SIG-M5 treated with dmso at 0.1 percent for 504 hours (cell line): ENCODE measurements around the gene DERA.
"Not testable (repeated sequence)": the region's sequence is repeated elsewhere in the genome, so short reads cannot be mapped to it uniquely, and the experiment has no call there.

ENCODE experiments used
- DNase-seq: peaks from one replicate; lab custom pipeline; 2025; ENCODE audit not compliant: unreplicated experiment; lab: John Stamatoyannopoulos, UW

DERA gene

DNA sequence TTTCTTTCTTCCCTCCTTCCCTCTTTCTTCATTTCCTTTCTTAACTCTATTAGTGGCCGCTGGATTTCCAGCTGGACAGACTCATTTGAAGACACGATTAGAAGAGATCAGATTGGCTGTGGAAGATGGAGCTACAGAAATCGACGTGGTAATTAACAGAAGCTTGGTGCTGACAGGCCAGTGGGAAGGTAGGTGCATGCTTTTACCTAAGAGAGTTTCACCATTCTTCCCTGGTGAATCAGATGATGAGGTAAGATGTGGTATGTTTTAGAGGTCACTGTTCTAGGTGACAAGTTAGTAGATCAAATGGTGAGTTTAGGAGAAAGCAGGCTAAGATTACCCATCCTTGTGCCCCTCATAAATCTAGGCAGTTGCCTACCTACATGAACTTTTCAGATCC lies 51.6 kb downstream of the DERA start:
- no peak for DNase-seq

DNA sequence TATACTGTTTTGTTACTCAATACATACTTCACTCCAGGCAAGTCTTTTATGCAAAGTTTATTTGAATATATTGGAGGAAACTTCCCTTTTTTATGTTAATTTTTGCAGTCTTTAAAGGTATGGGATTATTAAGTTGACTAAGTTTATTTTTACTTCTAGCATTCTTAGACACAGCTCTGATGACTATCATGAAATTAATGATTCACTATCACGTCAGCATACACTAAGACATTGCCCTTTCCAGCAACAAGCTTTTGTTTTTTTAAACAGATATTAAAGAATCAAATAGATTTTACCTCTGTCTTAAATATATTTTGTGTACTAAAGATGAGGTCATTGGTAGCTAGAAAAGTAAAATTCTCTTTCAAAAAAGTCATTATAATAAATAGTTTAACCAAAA lies 52.1 kb downstream of the DERA start:
- DNase-seq = no peak

- no peak for DNase-seq
These were observed 55.3 kb downstream of the DERA start for GRCh38 chr12:15966426-15966825.

DNA sequence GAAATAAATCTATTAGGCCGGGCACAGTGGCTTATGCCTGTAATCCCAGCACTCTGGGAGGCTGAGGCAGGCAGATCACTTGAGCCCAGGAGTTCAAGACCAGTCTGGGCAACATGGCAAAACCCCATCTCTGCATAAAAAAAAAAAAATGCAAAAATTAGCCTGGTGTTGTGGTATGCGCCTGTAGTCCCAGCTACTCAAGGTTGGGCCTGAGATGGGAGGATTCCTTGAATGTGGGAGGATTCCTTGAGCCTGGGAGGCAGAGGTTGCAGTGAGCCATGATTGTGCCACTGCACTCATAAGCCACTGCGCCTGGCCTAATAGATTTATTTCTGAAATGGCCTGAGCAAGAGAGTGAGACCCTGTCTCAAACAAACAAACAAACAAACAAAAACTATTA lies 55.9 kb downstream of the DERA start:
- DNase-seq = not testable (repeated sequence)

DNA sequence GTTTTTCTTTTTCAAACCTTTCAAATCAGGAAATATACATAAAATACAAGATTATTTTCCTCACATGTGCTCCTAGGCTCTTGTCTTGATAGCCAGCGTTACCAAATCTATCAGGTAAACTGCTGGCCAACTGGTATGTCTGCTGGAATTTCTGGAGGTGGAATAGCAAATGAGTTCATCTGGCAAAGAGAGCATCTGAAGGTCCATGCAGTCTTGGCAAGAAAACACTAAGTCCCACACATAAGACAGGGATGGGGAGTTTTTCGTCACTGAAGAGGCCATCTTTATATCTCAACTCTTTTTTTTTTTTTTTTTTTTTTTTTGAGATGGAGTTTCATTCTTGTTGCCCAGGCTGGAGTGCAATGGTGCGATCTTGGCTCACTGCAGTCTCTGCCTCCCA lies 60.1 kb downstream of the DERA start:
- no peak for DNase-seq

DNA sequence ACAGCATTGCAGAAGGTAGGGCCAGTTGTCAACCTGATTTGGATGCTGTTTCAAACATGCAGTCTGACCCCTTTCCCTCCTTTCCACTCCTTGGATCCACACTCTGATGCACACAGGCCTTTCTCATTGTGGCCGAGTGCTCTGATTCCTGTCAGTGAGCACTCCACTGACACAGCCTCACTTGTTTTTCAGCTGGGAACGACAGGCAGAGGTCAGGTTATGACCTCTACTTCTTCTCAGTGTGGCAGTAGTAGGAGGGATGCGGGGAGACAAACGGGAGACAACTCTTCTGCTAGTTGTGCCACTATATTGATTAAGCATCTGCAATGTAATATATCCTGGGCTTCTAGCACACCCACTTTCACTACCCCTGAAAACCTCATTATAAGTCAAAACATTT lies 61.8 kb downstream of the DERA start:
- DNase-seq = no peak

- DNase-seq = no peak
These were observed 67.1 kb downstream of the DERA start for GRCh38 chr12:15977999-15978951.

GRCh38 chr12:15979096-15980092 lies 68.3 kb downstream of the DERA start:
- no peak for DNase-seq

DNA sequence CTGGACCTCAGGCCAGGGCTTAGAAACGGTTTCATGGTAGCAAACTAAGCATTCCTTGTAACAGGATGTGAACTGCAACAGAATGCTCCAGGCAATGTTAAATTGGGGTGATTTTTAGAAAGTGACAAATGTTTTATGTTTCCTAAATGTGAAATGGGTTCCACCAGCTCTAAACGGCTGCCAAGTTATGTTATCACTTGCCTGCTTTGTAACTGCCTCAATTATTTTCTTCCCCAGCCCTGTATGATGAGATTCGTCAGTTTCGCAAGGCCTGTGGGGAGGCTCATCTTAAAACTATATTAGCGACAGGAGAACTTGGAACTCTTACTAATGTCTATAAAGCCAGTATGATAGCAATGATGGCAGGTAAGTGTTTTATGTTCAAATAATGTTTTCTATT lies 70.9 kb downstream of the DERA start:
- DNase-seq = no peak

DNA sequence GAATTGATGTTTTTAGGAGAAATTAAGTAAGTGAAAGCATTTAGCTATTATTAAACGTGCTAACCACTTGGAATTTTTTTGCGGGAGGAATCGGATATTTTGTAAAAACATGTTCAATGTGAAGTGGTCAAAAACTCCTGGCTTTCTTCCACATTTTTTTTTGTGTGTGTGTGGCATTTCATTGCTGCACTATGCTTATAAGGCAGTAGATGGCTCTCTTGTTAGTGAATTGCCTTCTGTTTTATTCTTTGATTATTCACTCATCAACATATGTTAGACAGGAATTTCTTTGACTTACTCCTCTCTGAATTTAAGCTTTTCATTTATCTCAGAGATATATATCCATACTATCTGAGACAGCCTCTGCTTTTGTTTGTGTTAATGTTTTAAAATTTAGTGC lies 71.3 kb downstream of the DERA start:
- DNase-seq = peak; percentile 29

- DNase-seq = no peak
These were observed 71.8 kb downstream of the DERA start for GRCh38 chr12:15982921-15983320.

DNA sequence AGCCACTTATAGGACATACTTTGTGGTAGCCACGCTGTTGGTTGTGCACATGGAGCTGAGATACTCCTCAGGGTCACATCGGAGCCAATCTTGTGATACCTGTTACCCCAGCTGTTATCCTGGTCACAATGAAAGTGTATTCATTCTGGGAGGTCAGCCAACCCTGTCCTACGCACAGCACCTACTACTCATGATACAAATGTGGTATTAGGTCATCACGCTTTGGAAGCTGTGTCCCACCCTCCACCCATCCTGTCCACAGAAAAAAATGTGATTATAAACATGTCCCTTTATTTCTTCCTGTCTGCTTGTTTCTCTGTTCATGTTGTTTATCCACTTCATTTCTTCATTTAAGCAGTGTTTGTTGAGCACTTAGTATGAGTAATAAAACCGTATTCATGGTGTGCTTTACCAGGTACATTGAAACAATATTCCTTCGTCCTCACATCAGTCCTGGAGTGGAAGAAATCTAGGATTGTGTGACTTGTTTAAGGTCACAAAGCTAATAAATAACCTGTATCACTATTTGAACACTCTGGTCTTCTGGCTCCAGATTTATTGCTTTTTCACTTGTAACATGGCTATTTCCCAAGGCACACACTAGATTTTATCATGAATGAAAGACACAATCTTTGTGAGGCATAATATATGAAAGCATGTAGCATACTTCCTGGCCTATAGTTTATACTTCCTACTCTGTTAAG lies 73.1 kb downstream of the DERA start:
- DNase-seq = no peak

DNA sequence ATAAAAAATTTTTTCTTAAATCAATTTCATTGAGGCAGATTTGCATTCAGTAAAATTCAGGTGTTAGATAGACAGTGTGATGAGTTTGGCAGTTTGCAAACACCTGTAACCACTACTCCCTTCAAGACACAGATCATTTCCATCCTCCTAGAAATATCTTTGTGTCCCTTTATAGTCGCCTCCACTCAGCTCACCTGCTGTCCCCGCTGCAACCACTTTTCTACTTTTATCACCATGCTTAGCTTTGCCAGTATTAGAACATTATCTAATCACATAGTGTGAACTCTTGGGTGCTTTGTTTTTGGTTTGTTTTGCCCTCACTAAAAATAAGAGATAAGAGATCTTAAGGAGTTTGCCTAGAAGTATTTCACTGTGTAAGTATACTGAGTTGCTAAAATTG lies 73.8 kb downstream of the DERA start:
- no peak for DNase-seq

DNA sequence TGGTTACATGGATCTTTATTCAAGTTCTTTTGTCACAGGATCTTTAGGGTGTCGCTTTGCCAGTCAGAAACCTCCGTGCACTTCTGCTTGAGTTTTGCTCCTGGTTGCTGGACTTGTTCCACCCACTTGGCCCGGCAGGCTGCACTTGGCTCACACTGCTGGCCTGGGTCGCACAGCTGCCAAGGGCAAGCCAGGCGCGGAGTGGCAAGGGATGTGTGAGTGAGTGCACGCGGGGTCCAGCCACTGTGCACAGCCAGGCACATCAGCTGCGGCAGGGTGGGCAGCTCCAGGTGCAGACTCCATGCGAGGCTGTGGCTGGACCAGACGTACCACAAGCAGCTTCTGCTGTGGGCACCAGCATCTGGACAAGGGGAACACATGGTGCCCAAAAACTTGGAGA lies 76.6 kb downstream of the DERA start:
- DNase-seq = no peak

GRCh38 chr12:15988983-15989755 lies 78.0 kb downstream of the DERA start:
- DNase-seq = no peak

- DNase-seq = no peak
These were observed 84.7 kb downstream of the DERA start for GRCh38 chr12:15995801-15996200.

DNA sequence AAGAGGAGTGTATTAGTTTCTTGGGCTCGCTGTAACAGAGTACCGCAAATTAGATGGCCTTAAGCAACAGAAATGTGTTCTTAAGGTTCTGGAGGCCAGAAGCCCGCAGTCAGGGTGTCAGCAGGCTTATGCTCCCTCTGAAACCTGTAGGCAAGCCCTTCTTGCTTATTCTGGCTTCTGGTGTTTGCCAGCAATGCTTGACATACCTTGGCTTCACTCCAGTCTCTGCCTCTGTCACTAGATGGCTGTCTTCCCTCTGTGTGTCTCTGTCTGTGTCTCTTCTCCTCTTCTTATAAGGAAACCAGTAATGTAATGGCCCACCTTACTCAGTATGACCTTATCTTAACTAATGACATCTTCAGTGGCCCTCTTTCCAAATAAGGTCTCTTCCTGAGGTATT lies 85.1 kb downstream of the DERA start:
- DNase-seq = no peak

DNA sequence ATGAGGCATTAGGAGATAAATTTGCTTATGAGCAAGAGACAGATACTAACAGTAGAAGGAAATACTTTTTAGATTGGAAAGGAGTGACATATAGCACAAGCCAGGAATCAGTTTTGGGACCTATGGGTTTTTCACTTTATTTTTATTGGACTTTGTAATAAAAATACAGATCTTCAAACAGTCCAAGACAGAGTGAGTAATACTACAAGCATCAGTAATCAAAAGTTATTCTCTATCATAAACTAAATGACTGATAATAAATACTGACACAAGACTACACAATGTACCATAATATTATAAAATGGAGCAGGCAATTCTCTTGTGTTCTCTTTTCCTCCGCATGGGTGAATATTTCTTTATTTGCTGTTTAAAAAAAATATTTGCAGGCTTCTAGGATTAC lies 85.8 kb downstream of the DERA start:
- DNase-seq = no peak

- no peak for DNase-seq
These were observed 86.8 kb downstream of the DERA start for GRCh38 chr12:15997910-15998309.

GRCh38 chr12:16002880-16003279 lies 91.7 kb downstream of the DERA start:
- no peak for DNase-seq
